GM21367 (cell line): ENCODE results near the gene DENND2C.

ENCODE experiments used
- ATAC-seq: cut with Tn5 transposase; IDR thresholded peaks from one replicate; pipeline ENCODE4 v1.9.1; 2021; ENCODE audit not compliant: unreplicated experiment

DENND2C gene

GRCh38 chr1:114669562-114670082 is at the start of gene DENND2C:
Gene DENND2C (minus strand): TSS chr1:114670049. CDS start chr1:114625984, 44,065 bp downstream.
- ATAC-seq: peak; percentile 44

DNA sequence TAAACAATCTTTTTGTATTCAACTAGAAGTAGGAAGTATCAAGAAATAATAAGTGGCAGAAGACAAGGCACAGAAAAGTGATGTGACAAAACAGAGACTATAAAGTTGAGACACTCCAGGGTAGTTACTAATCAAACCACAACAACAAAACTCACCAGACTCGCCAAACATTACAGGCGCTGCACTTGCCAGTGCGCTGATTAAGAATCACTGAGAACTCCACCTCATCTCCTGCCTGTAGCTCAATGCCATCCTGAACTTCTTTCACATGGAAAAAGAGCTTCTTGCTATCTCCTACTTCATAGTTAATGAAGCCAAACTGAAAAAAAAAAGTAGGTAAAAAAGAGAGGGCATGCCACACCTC is 49.6 kb upstream of the DENND2C start:
- no peak for ATAC-seq

GRCh38 chr1:114718661-114719423 is 49.0 kb upstream of the DENND2C start:
- no peak for ATAC-seq

GRCh38 chr1:114716304-114717170 is 46.7 kb upstream of the DENND2C start, which contains the start of gene NRAS:
Gene NRAS (minus strand): TSS chr1:114716771. CDS start chr1:114716160, 611 bp downstream.
- ATAC-seq: peak; percentile 90

DNA sequence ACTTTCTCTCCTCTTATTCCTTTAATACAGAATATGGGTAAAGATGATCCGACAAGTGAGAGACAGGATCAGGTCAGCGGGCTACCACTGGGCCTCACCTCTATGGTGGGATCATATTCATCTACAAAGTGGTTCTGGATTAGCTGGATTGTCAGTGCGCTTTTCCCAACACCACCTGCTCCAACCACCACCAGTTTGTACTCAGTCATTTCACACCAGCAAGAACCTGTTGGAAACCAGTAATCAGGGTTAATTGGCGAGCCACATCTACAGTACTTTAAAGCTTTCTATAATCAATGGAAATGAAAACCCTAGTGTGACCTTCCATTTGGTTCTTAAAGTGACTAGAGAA is 46.1 kb upstream of the DENND2C start:
- ATAC-seq: no peak

GRCh38 chr1:114712977-114713376 is 43.1 kb upstream of the DENND2C start:
- ATAC-seq: no peak

DNA sequence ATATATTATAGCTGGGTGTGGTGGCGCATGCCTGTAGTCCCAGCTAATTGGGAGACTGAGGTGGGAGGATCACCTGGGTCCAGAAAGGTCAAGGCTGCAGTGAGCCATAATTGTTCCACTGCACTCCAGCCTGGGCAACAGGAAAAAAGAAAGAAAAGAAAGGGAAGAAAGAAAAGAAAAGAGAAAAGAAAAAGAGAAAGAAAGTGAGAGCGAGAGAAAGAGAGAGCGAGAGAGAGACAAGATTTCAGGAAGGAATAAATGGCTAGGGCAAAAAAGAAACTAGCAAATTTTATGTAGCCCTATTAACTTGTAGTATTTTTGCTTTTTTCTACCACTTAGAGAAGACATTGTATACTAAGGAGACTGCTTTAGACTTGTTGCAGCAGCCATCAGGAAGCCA is 40.5 kb upstream of the DENND2C start:
- no peak for ATAC-seq

GRCh38 chr1:114707604-114708003 is 37.8 kb upstream of the DENND2C start:
- ATAC-seq: no peak

- ATAC-seq: no peak
Observed at GRCh38 chr1:114703242-114703641, 33.4 kb upstream of the DENND2C start.

GRCh38 chr1:114702737-114703136 is 32.9 kb upstream of the DENND2C start:
- no peak for ATAC-seq

- ATAC-seq: no peak
Observed at GRCh38 chr1:114701931-114702330, 32.1 kb upstream of the DENND2C start.

DNA sequence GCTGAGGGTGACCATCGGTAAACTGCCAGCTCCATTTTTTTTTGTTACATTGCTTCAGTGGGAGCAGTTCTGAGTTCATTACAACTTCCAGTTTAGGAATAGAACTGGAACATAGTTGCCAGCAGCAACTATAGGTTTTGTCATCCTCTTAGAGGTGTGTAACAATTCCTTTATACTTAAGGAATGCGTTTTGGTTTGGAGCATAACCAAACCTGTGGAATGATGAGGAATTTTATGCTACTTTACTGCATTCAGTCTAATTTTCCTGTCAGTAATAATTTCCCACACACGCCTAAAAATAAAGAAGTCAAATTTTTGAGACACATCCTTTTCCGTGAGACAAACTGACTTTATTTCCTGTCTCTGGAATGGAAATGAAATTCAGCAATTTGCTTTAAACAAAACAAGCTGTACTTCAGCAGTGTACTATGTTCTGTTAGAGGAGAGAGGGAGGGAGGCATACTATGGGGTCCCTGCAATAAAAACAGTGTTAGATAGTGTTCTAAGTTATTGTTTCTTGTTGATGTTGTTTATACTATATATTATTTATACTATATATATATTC is 30.3 kb upstream of the DENND2C start:
- no peak for ATAC-seq

- no peak for ATAC-seq
Observed at GRCh38 chr1:114696810-114697209, 27.0 kb upstream of the DENND2C start.

- no peak for ATAC-seq
Observed at GRCh38 chr1:114695430-114696058, 25.7 kb upstream of the DENND2C start, which contains the start of gene AMPD1. Gene AMPD1 (minus strand): TSS chr1:114695546. CDS start chr1:114695471, 75 bp downstream.

DNA sequence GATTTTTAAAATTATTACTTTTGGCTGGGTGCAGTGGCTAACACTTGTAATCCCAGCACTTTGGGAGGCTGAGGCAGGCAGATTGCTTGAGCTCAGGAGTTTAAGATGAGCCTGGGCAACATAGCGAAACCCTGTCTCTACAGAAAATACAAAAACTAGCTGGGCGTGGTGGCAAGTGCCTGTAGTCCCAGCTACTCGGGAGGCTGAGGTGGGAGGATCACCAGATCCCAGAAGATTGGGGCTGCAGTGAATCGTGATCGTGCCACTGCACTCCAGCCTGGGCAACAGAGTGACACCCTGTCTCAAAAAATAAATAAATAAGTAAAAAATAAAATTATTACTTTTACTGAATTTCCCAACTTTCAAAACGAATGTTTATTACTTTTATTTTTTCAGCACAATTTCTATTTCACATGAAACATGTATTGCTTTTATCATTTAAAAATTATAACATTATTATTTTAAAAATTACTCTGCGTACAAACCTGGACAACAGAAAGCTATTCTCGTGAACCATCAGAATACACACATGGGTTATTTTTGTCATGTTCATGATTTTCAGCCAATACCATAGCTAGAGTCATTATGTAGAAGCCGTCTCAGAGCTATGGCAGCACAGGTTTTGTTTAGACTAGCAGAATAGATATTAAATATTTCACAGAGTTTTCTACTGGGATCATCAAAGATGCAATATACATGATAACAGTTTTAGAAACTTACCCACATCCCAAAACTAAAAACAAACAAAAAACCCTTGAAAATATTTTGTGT is 24.9 kb upstream of the DENND2C start:
- ATAC-seq: no peak

GRCh38 chr1:114692947-114693346 is 23.1 kb upstream of the DENND2C start:
- no peak for ATAC-seq

GRCh38 chr1:114691061-114691460 is 21.2 kb upstream of the DENND2C start:
- ATAC-seq: no peak

- no peak for ATAC-seq
Observed at GRCh38 chr1:114690148-114690547, 20.3 kb upstream of the DENND2C start.

DNA sequence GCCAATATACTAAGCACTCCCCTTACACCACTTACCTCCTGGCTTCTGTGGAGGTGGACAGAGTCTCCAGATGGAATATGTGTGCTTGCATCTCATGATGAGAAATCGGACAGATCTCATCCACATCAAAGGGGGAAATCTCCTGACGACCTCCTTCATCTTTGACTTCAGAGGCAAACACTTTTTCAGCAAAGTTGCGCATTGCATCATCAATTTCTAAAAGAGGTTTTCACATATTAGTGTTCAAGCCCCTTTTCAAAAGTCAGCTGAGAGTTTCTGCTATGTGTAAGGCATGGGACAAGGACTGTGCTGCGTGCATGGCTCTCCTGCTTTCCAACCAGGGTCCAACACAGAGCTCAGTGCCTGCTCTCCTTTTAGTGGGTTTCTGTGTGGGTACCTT is 18.7 kb upstream of the DENND2C start:
- ATAC-seq: no peak

DNA sequence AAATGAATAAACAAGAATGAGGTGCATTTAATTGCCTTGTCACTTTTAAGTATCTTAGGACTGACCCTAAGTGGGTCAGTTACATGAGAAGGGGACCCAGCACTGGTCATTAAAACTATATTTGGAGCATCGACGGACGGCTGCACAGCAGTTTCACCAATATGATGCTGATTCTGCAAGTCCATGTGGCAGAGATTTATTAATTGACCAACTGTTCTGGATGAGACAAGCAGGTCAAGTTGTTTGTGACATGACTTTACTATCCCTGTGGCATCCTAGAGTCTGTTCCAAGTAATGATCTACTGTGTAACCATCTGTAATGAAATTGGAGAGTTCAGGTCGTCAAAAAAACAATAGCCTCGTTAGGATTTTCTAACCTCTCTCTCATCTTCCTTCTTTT is 16.0 kb upstream of the DENND2C start:
- ATAC-seq: no peak
